ENCODE results near the gene SCG2.

SCG2 gene

GRCh38 chr2:223613017-223613950, 11.1 kb upstream of the SCG2 start:
- TF ChIP-seq CTCF (IDR thresholded peaks at IDR 0.05; ENCODE audit: extremely low read depth, insufficient read depth, missing control alignments): no peak
- DNase-seq (ENCODE audit: low spot score): no peak
- in situ Hi-C loops (cut with MboI; ENCODE audit: low pct_unique_long_range_greater_than_20kb, low sequenced_read_pairs, unreplicated experiment): no loop called here

GRCh38 chr2:223612501-223612900, 10.3 kb upstream of the SCG2 start:
- in situ Hi-C loops (cut with MboI; ENCODE audit: low pct_unique_long_range_greater_than_20kb, low sequenced_read_pairs, unreplicated experiment): no loop called here
- no peak for TF ChIP-seq CTCF (IDR thresholded peaks at IDR 0.05; ENCODE audit: extremely low read depth, insufficient read depth, missing control alignments)
- DNase-seq (ENCODE audit: low spot score): no peak

GRCh38 chr2:223611061-223611460, 8.9 kb upstream of the SCG2 start:
- in situ Hi-C loops (cut with MboI; ENCODE audit: low pct_unique_long_range_greater_than_20kb, low sequenced_read_pairs, unreplicated experiment): no loop called here
- DNase-seq (ENCODE audit: low spot score): no peak
- TF ChIP-seq CTCF (IDR thresholded peaks at IDR 0.05; ENCODE audit: extremely low read depth, insufficient read depth, missing control alignments): no peak

- no peak for TF ChIP-seq CTCF (IDR thresholded peaks at IDR 0.05; ENCODE audit: extremely low read depth, insufficient read depth, missing control alignments)
- DNase-seq (ENCODE audit: low spot score): no peak
- in situ Hi-C loops (cut with MboI; ENCODE audit: low pct_unique_long_range_greater_than_20kb, low sequenced_read_pairs, unreplicated experiment): no loop called here
Observed at GRCh38 chr2:223607476-223607875, 5.3 kb upstream of the SCG2 start.

GRCh38 chr2:223606946-223607345, 4.8 kb upstream of the SCG2 start:
- DNase-seq (ENCODE audit: low spot score): no peak
- no peak for TF ChIP-seq CTCF (IDR thresholded peaks at IDR 0.05; ENCODE audit: extremely low read depth, insufficient read depth, missing control alignments)
- in situ Hi-C loops (cut with MboI; ENCODE audit: low pct_unique_long_range_greater_than_20kb, low sequenced_read_pairs, unreplicated experiment): no loop called here

GRCh38 chr2:223604231-223604630, 2.1 kb upstream of the SCG2 start:
- no peak for DNase-seq (ENCODE audit: low spot score)
- TF ChIP-seq CTCF (IDR thresholded peaks at IDR 0.05; ENCODE audit: extremely low read depth, insufficient read depth, missing control alignments): no peak
- in situ Hi-C loops (cut with MboI; ENCODE audit: low pct_unique_long_range_greater_than_20kb, low sequenced_read_pairs, unreplicated experiment): no loop called here

All from GM13977 (cell line).